H9 (cell line): ENCODE measurements around the gene DXO. TPM values are rescaled to one million over a fixed set of nuclear protein-coding genes. Genes with fewer than 3 reads are reported as not detected.

Experiments
- DNase-seq: peaks from one replicate; pipeline ENCODE4 v3.0.0-alpha.2; 2017
- H2AFZ ChIP-seq: one replicate; pipeline ENCODE4 v1.6.1; 2013; ENCODE audit warnings: mild to moderate bottlenecking, low read length, control low read depth, moderate library complexity
- H2AK5ac ChIP-seq: 2 replicates; pipeline ENCODE4 v1.6.1; 2013; ENCODE audit warnings: low read length, control low read depth, mixed read lengths; ENCODE audit not compliant: insufficient read length
- H2BK120ac ChIP-seq: one replicate; pipeline ENCODE4 v1.6.1; 2013; ENCODE audit warnings: low read depth, mild to moderate bottlenecking, low read length, control low read depth, inconsistent platforms; ENCODE audit not compliant: poor library complexity, severe bottlenecking
- H2BK12ac ChIP-seq: 2 replicates; pipeline ENCODE4 v1.6.1; 2013; ENCODE audit warnings: low read length, control low read depth, mixed read lengths, low read depth; ENCODE audit not compliant: insufficient read length
- H2BK15ac ChIP-seq: 2 replicates; pipeline ENCODE4 v1.6.1; 2013; ENCODE audit warnings: low read depth, low read length, control low read depth
- H2BK20ac ChIP-seq: one replicate; pipeline ENCODE4 v1.6.1; 2013; ENCODE audit warnings: low read depth, mild to moderate bottlenecking, low read length, control low read depth, inconsistent platforms; ENCODE audit not compliant: poor library complexity, severe bottlenecking
- H2BK5ac ChIP-seq: 2 replicates; pipeline ENCODE4 v1.6.1; 2013; ENCODE audit warnings: low read length, control low read depth, mixed read lengths; ENCODE audit not compliant: insufficient read length
- H3K14ac ChIP-seq: 2 replicates; pipeline ENCODE4 v1.6.1; 2013; ENCODE audit warnings: low read length, control low read depth; ENCODE audit not compliant: insufficient read depth
- H3K18ac ChIP-seq: 2 replicates; pipeline ENCODE4 v1.6.1; 2013; ENCODE audit warnings: low read depth, mild to moderate bottlenecking, mixed read lengths, low read length, control low read depth; ENCODE audit not compliant: insufficient read length
- H3K23ac ChIP-seq: 2 replicates; pipeline ENCODE4 v1.6.1; 2013; ENCODE audit warnings: low read length, control low read depth, mixed read lengths, low read depth; ENCODE audit not compliant: insufficient read length
- H3K23me2 ChIP-seq: 2 replicates; pipeline ENCODE4 v1.6.1; 2013; ENCODE audit warnings: low read depth, mild to moderate bottlenecking, mixed read lengths, low read length, control low read depth; ENCODE audit not compliant: insufficient read length, poor library complexity, severe bottlenecking
- H3K27ac ChIP-seq: 2 replicates; pipeline ENCODE4 v1.5.1; 2013; ENCODE audit warnings: low read length, control low read depth, mixed read lengths, low read depth; ENCODE audit not compliant: insufficient read length
- H3K27me3 ChIP-seq: 2 replicates; pipeline ENCODE4 v1.6.1; 2013; ENCODE audit warnings: low read length, control low read depth, inconsistent platforms; ENCODE audit not compliant: insufficient read depth
- H3K4ac ChIP-seq: 2 replicates; pipeline ENCODE4 v1.6.1; 2013; ENCODE audit warnings: low read depth, mild to moderate bottlenecking, control low read depth, inconsistent platforms, low read length, moderate library complexity
- H3K4me1 ChIP-seq: 2 replicates; pipeline ENCODE4 v1.6.1; 2013; ENCODE audit warnings: low read length, control low read depth, inconsistent platforms; ENCODE audit not compliant: insufficient read depth
- H3K4me2 ChIP-seq: 2 replicates; pipeline ENCODE4 v1.6.1; 2013; ENCODE audit warnings: low read length, control low read depth, mixed read lengths; ENCODE audit not compliant: insufficient read length, insufficient read depth
- H3K56ac ChIP-seq: 2 replicates; pipeline ENCODE4 v1.6.1; 2013; ENCODE audit warnings: low read depth, mild to moderate bottlenecking, mixed read lengths, low read length, control low read depth; ENCODE audit not compliant: insufficient read length
- H3K79me1 ChIP-seq: 2 replicates; pipeline ENCODE4 v1.6.1; 2013; ENCODE audit warnings: low read depth, mild to moderate bottlenecking, moderate library complexity, low read length, control low read depth, inconsistent platforms; ENCODE audit not compliant: insufficient read depth, poor library complexity, severe bottlenecking
- H3K79me2 ChIP-seq: 2 replicates; pipeline ENCODE4 v1.6.1; 2013; ENCODE audit warnings: low read length, control low read depth, inconsistent platforms; ENCODE audit not compliant: insufficient read depth
- H3K9ac ChIP-seq: 2 replicates; pipeline ENCODE4 v1.6.1; 2013; ENCODE audit warnings: low read length, control low read depth, mixed read lengths; ENCODE audit not compliant: insufficient read length; ENCODE audit errors: extremely low read depth
- H3K9me3 ChIP-seq: one replicate; pipeline ENCODE4 v1.6.1; 2013; ENCODE audit warnings: low read depth, low read length, inconsistent platforms; ENCODE audit not compliant: control insufficient read depth
- H3T11ph ChIP-seq: one replicate; pipeline ENCODE4 v1.6.1; 2013; ENCODE audit warnings: mild to moderate bottlenecking, low read length, control low read depth, inconsistent platforms
- H4K20me1 ChIP-seq: one replicate; pipeline ENCODE4 v1.6.1; 2013; ENCODE audit not compliant: control insufficient read depth, insufficient read length, insufficient read depth
- H4K5ac ChIP-seq: 2 replicates; pipeline ENCODE4 v1.6.1; 2013; ENCODE audit warnings: low read depth, mild to moderate bottlenecking, mixed read lengths, low read length, control low read depth; ENCODE audit not compliant: insufficient read length
- H4K8ac ChIP-seq: replicated peaks from 2 replicates; pipeline ENCODE4 v1.6.1; 2013; ENCODE audit warnings: low read length, control low read depth, mixed read lengths, low read depth; ENCODE audit not compliant: insufficient read length
- H4K91ac ChIP-seq: 2 replicates; pipeline ENCODE4 v1.6.1; 2013; ENCODE audit warnings: low read depth, mild to moderate bottlenecking, moderate library complexity, mixed read lengths, low read length, control low read depth; ENCODE audit not compliant: insufficient read length
- H3K27ac Mint-ChIP-seq, 3 experiments: 2 replicates in 2 of 3; 3 replicates in 1 of 3; pipeline ENCODE4 v1.8.0; 2020 to 2021; ENCODE audit warnings: mixed read lengths in 3 of 3, mild to moderate bottlenecking in 1 of 3, moderate library complexity in 1 of 3
- H3K27me3 Mint-ChIP-seq: 2 replicates; pipeline ENCODE4 v1.8.0; 2021; ENCODE audit warnings: low read depth, mild to moderate bottlenecking, moderate library complexity, mixed read lengths
- H3K36me3 Mint-ChIP-seq, 3 experiments: 2 replicates in 2 of 3; 3 replicates in 1 of 3; pipeline ENCODE4 v1.8.0; 2020 to 2021; ENCODE audit warnings: low read depth in 3 of 3, mixed read lengths in 3 of 3; ENCODE audit not compliant: insufficient read depth in 1 of 3
- H3K4me1 Mint-ChIP-seq, 2 experiments: 2 replicates each; pipeline ENCODE4 v1.8.0; 2020; ENCODE audit warnings: mixed read lengths in 2 of 2
- H3K4me3 Mint-ChIP-seq, 2 experiments: 2 replicates in 1 of 2; 3 replicates in 1 of 2; pipeline ENCODE4 v1.8.0; 2020 to 2021; ENCODE audit warnings: mild to moderate bottlenecking in 2 of 2, mixed read lengths in 2 of 2, moderate library complexity in 1 of 2
- H3K9me3 Mint-ChIP-seq, 2 experiments: 2 replicates in 1 of 2; 3 replicates in 1 of 2; pipeline ENCODE4 v1.8.0; 2020; ENCODE audit warnings: mild to moderate bottlenecking in 2 of 2, mixed read lengths in 2 of 2, moderate library complexity in 1 of 2
- WGBS: extraction: QIAGEN DNeasy Blood & Tissue Kit; methylation state at CpG from one replicate; pipeline ENCODE4 v1.1.7; 2013; ENCODE audit warnings: missing lambda C conversion rate, low lambda C conversion rate, mixed read lengths; ENCODE audit not compliant: insufficient read length; ENCODE audit errors: extremely low coverage; 5-methylcytosine and 5-hydroxymethylcytosine counted together
- total RNA-seq: library from RNA; stranded (reverse); gene quantifications from 2 replicates; pipeline ENCODE4 v1.2.1, GENCODE V29; 2021
- TF ChIP-seq, protein P1 (sequence below): fragments of 200-600 bp; sonication (generic); conservative IDR thresholded peaks from 3 replicates; pipeline ENCODE4 v1.8.0; 2021; ENCODE audit warnings: antibody characterized with exemption, mild to moderate bottlenecking

Gene DXO
- total RNA-seq, 1 experiment from 2014 or later: 21.6 TPM

DNA sequence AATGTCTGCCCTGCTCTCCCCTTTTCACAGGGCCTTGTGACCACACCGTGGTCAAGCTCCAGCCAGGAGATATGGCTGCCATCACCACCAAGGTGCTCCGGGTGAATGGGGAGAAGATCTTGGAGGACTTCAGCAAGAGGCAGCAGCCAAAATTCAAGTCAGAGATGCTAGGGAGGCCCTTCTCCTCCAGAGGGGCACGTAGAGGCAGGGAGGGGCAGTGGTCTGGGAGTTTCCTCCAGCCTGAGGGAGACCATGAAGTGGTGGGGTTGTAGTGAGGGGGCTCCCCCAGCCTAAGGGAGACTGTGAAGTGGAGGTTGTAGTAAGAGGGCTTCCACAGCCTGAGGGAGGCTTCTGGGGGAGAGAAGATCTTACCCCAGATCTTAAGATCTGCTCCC is 4.0 kb downstream of the DXO start:
- Mint-ChIP-seq H3K27ac (no peak overlapping the region), H3K9me3 (no peaks in the 10 kb centered on the region), H3K4me1 (peaks cover 3 to 8% of the 10 kb centered on the region in 2 experiments), H3K36me3 (peaks cover 34 to 76% (median 69%) of the 10 kb centered on the region in 3 experiments; a peak in 6 of 7 replicates), H3K4me3 (no peak overlapping the region), H3K27me3 (no peaks in the 10 kb centered on the region; the same call in 1 of the 2 replicates)
- Histone ChIP-seq H3K9ac (no peak overlapping the region), H2BK12ac (no peak overlapping the region), H3K4me1 (peaks cover 1% of the 10 kb centered on the region; the same call in 1 of the 2 replicates), H3K56ac (no peak overlapping the region), H3K23ac (no peak overlapping the region), H2BK5ac (no peak overlapping the region), H2AFZ (no peak overlapping the region), H3K4me2 (no peak overlapping the region), H3K27ac (no peak overlapping the region), H3K18ac (no peak overlapping the region), H3K9me3 (no peaks in the 10 kb centered on the region), H2BK20ac (no peak overlapping the region), H4K8ac (no peak overlapping the region), H4K20me1 (no peaks in the 10 kb centered on the region), H3K23me2 (peaks cover 4% of the 10 kb centered on the region), H2BK120ac (no peak overlapping the region), H2AK5ac (no peak overlapping the region), H3T11ph (no peak overlapping the region), H3K14ac (no peak overlapping the region), H4K5ac (no peak overlapping the region), H3K27me3 (no peaks in the 10 kb centered on the region), H4K91ac (no peak overlapping the region), H3K4ac (no peak overlapping the region), H3K79me1 (no peaks in the 10 kb centered on the region), H2BK15ac (no peak overlapping the region), H3K79me2 (no peaks in the 10 kb centered on the region; the same call in 1 of the 2 replicates)
- no peak for DNase-seq
- TF ChIP-seq, protein P1, sequence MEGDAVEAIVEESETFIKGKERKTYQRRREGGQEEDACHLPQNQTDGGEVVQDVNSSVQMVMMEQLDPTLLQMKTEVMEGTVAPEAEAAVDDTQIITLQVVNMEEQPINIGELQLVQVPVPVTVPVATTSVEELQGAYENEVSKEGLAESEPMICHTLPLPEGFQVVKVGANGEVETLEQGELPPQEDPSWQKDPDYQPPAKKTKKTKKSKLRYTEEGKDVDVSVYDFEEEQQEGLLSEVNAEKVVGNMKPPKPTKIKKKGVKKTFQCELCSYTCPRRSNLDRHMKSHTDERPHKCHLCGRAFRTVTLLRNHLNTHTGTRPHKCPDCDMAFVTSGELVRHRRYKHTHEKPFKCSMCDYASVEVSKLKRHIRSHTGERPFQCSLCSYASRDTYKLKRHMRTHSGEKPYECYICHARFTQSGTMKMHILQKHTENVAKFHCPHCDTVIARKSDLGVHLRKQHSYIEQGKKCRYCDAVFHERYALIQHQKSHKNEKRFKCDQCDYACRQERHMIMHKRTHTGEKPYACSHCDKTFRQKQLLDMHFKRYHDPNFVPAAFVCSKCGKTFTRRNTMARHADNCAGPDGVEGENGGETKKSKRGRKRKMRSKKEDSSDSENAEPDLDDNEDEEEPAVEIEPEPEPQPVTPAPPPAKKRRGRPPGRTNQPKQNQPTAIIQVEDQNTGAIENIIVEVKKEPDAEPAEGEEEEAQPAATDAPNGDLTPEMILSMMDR: no peak
- WGBS: no CpG with 5 or more reads among the region's 3 CpGs
